BLaER1 treated with 17β-estradiol and CSF1 and Interleukin-3, amounts not matched to agents 10 nM and 100 nM (cell line): Measurements from ENCODE around the gene AMELX.

Experiments
- H3K27ac ChIP-seq, 11 experiments: shearing (Covaris generic); formaldehyde crosslinking; 2 replicates each; pipeline ENCODE4 v1.8.1; 2022
- H3K27me3 ChIP-seq, 11 experiments: shearing (Covaris generic); formaldehyde crosslinking; 2 replicates each; pipeline ENCODE4 v1.8.1; 2022
- H3K36me3 ChIP-seq, 11 experiments: shearing (Covaris generic); formaldehyde crosslinking; 2 replicates each; pipeline ENCODE4 v1.8.1; 2022
- H3K4me1 ChIP-seq, 10 experiments: shearing (Covaris generic); formaldehyde crosslinking; 2 replicates each; pipeline ENCODE4 v1.8.1; 2022
- H3K4me2 ChIP-seq, 11 experiments: shearing (Covaris generic); formaldehyde crosslinking; 2 replicates each; pipeline ENCODE4 v1.8.1; 2022
- H3K4me3 ChIP-seq, 10 experiments: shearing (Covaris generic); formaldehyde crosslinking; 2 replicates each; pipeline ENCODE4 v1.8.1; 2022
- H3K9ac ChIP-seq, 11 experiments: shearing (Covaris generic); formaldehyde crosslinking; 2 replicates each; pipeline ENCODE4 v1.8.1; 2022
- H3K9me3 ChIP-seq, 11 experiments: shearing (Covaris generic); formaldehyde crosslinking; replicated peaks in 1 of 11; 2 replicates each; pipeline ENCODE4 v1.8.1; 2022
- H4K20me1 ChIP-seq, 11 experiments: shearing (Covaris generic); formaldehyde crosslinking; 2 replicates each; pipeline ENCODE4 v1.8.1; 2022
- Cebpa-rat ChIP-seq, 11 experiments: shearing (Covaris generic); IDR thresholded peaks; 2 replicates each; pipeline ENCODE4 v1.8.1; 2022

The AMELX gene

GRCh38 chrX:11293113-11293512, at the start of gene AMELX:
Gene AMELX, plus strand, starts transcription at chrX:11293413. Its CDS starts 1,376 bp downstream, at chrX:11294789.
- no peak within 1 kb of the TSS for H3K4me3 ChIP-seq
- no peak for TF ChIP-seq Cebpa-rat (IDR thresholded peaks at IDR 0.05)
- H3K4me1 ChIP-seq: peaks cover 0 to 9% (median 0%) of the 10 kb centered on the region in 10 experiments; a peak in 1 of 20 replicates
- no peaks in the 10 kb centered on the region for H3K36me3 ChIP-seq
- H3K9me3 ChIP-seq: no peaks in the 10 kb centered on the region
- H3K4me2 ChIP-seq: no peak within 1 kb of the TSS
- no peak within 1 kb of the TSS for H3K27ac ChIP-seq
- peaks cover 96 to 100% (median 100%) of the 10 kb centered on the region in 11 experiments for H3K27me3 ChIP-seq
- no peak within 1 kb of the TSS for H3K9ac ChIP-seq
- peaks cover 0 to 7% (median 0%) of the 10 kb centered on the region in 11 experiments; a peak in 1 of 22 replicates for H4K20me1 ChIP-seq

DNA sequence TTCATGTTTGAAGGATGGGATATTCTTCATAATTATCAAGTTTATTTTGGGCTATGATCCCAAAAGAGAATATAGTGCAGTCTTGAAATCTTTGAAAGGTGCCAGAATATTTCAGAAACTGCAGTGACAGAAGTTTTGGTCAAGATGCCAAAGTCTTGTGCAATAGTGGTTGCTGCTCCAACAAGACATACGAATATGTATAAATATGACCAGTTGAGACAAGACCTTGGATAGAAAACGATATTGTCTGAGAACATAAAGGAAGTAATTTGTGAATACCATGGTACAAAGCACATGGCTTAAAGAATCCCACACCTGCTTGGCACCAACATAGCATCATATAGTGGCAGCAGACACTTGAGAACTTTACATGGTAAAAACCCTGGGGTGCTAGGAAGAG, 48.6 kb upstream of the AMELX start:
- no peaks in the 10 kb centered on the region for H3K4me1 ChIP-seq
- no peaks in the 10 kb centered on the region; a peak in 2 of 22 replicates for H4K20me1 ChIP-seq
- H3K27ac ChIP-seq: no peak overlapping the region
- H3K4me2 ChIP-seq: no peak overlapping the region
- no peak overlapping the region for H3K4me3 ChIP-seq
- 0 out of 22 replicates have a peak, but pooled peaks cover 0 to 3% (median 0%) of the 10 kb centered on the region in 11 experiments for H3K9me3 ChIP-seq
- no peak overlapping the region for H3K9ac ChIP-seq
- no peak for TF ChIP-seq Cebpa-rat (IDR thresholded peaks at IDR 0.05)
- H3K36me3 ChIP-seq: no peaks in the 10 kb centered on the region
- H3K27me3 ChIP-seq: peaks cover 86 to 98% (median 97%) of the 10 kb centered on the region in 11 experiments

GRCh38 chrX:11254417-11255109, 38.6 kb upstream of the AMELX start:
- H3K9me3 ChIP-seq: peaks cover 0 to 12% (median 3%) of the 10 kb centered on the region in 11 experiments; a peak in 9 of 22 replicates
- H3K9ac ChIP-seq: no peak overlapping the region
- peaks cover 81 to 97% (median 93%) of the 10 kb centered on the region in 11 experiments for H3K27me3 ChIP-seq
- H3K36me3 ChIP-seq: no peaks in the 10 kb centered on the region
- no peaks in the 10 kb centered on the region; a peak in 1 of 22 replicates for H4K20me1 ChIP-seq
- H3K27ac ChIP-seq: no peak overlapping the region
- H3K4me1 ChIP-seq: peaks cover 0 to 8% (median 0%) of the 10 kb centered on the region in 10 experiments; a peak in 3 of 20 replicates
- no peak overlapping the region for H3K4me3 ChIP-seq
- H3K4me2 ChIP-seq: peak overlapping the region in 2 of 11 experiments; percentile 9 to 31; a peak in 1 of 22 replicates
- TF ChIP-seq Cebpa-rat (IDR thresholded peaks at IDR 0.05): no peak

GRCh38 chrX:11257290-11257689, 35.9 kb upstream of the AMELX start:
- H3K27ac ChIP-seq: no peak overlapping the region
- H3K4me1 ChIP-seq: peaks cover 0 to 8% (median 0%) of the 10 kb centered on the region in 10 experiments; a peak in 3 of 20 replicates
- no peak overlapping the region for H3K4me2 ChIP-seq
- H3K27me3 ChIP-seq: peaks cover 88 to 97% (median 95%) of the 10 kb centered on the region in 11 experiments
- no peak overlapping the region for H3K9ac ChIP-seq
- H3K9me3 ChIP-seq: peaks cover 0 to 9% (median 3%) of the 10 kb centered on the region in 11 experiments; a peak in 8 of 22 replicates
- no peak for TF ChIP-seq Cebpa-rat (IDR thresholded peaks at IDR 0.05)
- H3K36me3 ChIP-seq: no peaks in the 10 kb centered on the region
- no peak overlapping the region for H3K4me3 ChIP-seq
- no peaks in the 10 kb centered on the region; a peak in 1 of 22 replicates for H4K20me1 ChIP-seq

DNA sequence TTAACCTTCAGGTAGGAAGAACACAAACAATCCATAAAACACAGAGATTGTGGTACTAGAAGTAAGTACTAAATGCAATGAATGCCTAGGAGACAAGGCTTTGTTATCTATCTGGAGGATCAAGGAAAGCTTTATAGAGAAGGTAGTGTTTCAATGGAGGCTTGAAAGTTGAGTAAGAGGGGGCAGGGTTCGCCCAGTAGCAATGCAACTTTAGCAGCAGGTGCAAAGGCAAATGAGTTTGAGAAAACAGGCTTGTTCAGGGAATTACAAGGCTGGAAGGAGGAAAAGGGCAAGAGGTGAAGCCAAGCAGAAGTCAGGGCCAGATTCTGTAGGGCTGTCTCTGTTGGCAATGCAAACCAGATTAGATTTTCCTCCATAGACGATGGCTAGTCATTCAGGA, 35.5 kb upstream of the AMELX start:
- Histone ChIP-seq H3K9me3 (peaks cover 0 to 9% (median 3%) of the 10 kb centered on the region in 11 experiments; a peak in 8 of 22 replicates), H3K4me3 (no peak overlapping the region), H3K4me1 (peaks cover 0 to 8% (median 0%) of the 10 kb centered on the region in 10 experiments; a peak in 3 of 20 replicates), H3K27ac (no peak overlapping the region), H4K20me1 (no peaks in the 10 kb centered on the region; a peak in 1 of 22 replicates), H3K9ac (no peak overlapping the region), H3K4me2 (no peak overlapping the region), H3K27me3 (peaks cover 88 to 97% (median 95%) of the 10 kb centered on the region in 11 experiments), H3K36me3 (no peaks in the 10 kb centered on the region)
- no peak for TF ChIP-seq Cebpa-rat (IDR thresholded peaks at IDR 0.05)

GRCh38 chrX:11259437-11259836, 33.8 kb upstream of the AMELX start:
- no peak overlapping the region for H3K4me2 ChIP-seq
- H4K20me1 ChIP-seq: peaks cover 0 to 7% (median 0%) of the 10 kb centered on the region in 11 experiments; a peak in 4 of 22 replicates
- no peak overlapping the region for H3K27ac ChIP-seq
- TF ChIP-seq Cebpa-rat (IDR thresholded peaks at IDR 0.05): no peak
- H3K4me1 ChIP-seq: peaks cover 0 to 23% (median 0%) of the 10 kb centered on the region in 10 experiments; a peak in 4 of 20 replicates
- H3K9ac ChIP-seq: no peak overlapping the region
- H3K9me3 ChIP-seq: peaks cover 0 to 9% (median 3%) of the 10 kb centered on the region in 11 experiments; a peak in 8 of 22 replicates
- no peak overlapping the region for H3K4me3 ChIP-seq
- no peaks in the 10 kb centered on the region for H3K36me3 ChIP-seq
- H3K27me3 ChIP-seq: peaks cover 89 to 97% (median 95%) of the 10 kb centered on the region in 11 experiments

- H3K4me3 ChIP-seq: no peak overlapping the region
- H3K27ac ChIP-seq: no peak overlapping the region
- peaks cover 0 to 9% (median 3%) of the 10 kb centered on the region in 11 experiments; a peak in 8 of 22 replicates for H3K9me3 ChIP-seq
- peaks cover 0 to 7% (median 0%) of the 10 kb centered on the region in 11 experiments; a peak in 4 of 22 replicates for H4K20me1 ChIP-seq
- peaks cover 0 to 28% (median 0%) of the 10 kb centered on the region in 10 experiments; a peak in 4 of 20 replicates for H3K4me1 ChIP-seq
- no peak for TF ChIP-seq Cebpa-rat (IDR thresholded peaks at IDR 0.05)
- no peaks in the 10 kb centered on the region for H3K36me3 ChIP-seq
- H3K4me2 ChIP-seq: no peak overlapping the region
- no peak overlapping the region for H3K9ac ChIP-seq
- peaks cover 96 to 100% (median 99%) of the 10 kb centered on the region in 11 experiments for H3K27me3 ChIP-seq
These were observed 32.0 kb upstream of the AMELX start for GRCh38 chrX:11261260-11261659.

DNA sequence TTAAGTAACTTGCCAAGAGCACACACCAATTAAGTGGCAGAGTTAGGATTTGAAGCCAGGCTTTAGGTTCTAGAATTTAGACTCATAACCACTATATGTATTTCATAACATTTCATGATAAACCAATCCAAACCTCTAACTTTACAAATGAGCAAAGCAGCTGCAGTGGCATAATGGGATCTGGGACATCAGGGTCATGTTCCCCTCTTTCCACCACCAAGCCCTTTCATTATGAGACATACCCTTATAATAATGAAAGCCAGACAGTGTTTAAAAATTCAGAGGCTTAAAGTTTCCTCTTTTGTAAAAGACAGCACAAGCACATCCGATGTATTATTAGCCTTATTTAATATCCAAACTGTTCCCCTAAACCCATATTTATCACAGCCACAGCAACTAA, 28.3 kb upstream of the AMELX start:
- H3K36me3 ChIP-seq: no peaks in the 10 kb centered on the region
- peaks cover 0 to 12% (median 0%) of the 10 kb centered on the region in 11 experiments; a peak in 4 of 22 replicates for H4K20me1 ChIP-seq

DNA sequence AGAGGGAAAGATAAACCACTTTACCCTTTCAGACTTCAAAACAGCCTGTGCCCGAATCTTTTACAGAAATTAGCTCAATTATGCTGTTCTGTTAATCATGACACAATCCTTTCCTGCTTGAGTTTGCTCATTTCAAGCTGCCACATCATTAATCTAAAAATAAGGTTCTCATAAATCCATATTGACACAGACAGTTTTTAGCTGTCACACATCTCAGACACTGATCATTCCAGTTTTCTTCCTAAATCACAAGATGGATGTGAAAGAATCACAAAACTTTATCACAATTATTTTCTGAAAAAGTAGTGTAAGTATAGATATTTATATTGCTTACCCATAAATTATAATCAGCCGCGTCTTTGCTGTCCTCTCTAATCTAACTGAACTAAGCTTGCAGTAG, 27.9 kb upstream of the AMELX start:
- Histone ChIP-seq H3K4me3 (no peak overlapping the region), H3K27me3 (peaks cover 85 to 100% (median 99%) of the 10 kb centered on the region in 11 experiments), H4K20me1 (peaks cover 0 to 12% (median 0%) of the 10 kb centered on the region in 11 experiments; a peak in 4 of 22 replicates), H3K36me3 (no peaks in the 10 kb centered on the region), H3K9ac (peak overlapping the region in 2 of 11 experiments; percentile 8 to 39; a peak in 2 of 22 replicates), H3K27ac (peak overlapping the region in 2 of 11 experiments; percentile 49 to 50; a peak in 4 of 22 replicates), H3K4me1 (peaks cover 0 to 28% (median 0%) of the 10 kb centered on the region in 10 experiments; a peak in 4 of 20 replicates), H3K9me3 (no peaks in the 10 kb centered on the region), H3K4me2 (peak overlapping the region in 2 of 11 experiments; percentile 15 to 20; a peak in 3 of 22 replicates)
- TF ChIP-seq Cebpa-rat (IDR thresholded peaks at IDR 0.05): no peak

More for the DNA sequence above, 28.3 kb upstream of the AMELX start:
- Histone ChIP-seq H3K4me3 (no peak overlapping the region), H3K27me3 (peaks cover 85 to 100% (median 99%) of the 10 kb centered on the region in 11 experiments), H3K9ac (peak overlapping the region in 2 of 11 experiments; percentile 8 to 39; a peak in 2 of 22 replicates), H3K4me2 (peak overlapping the region in 2 of 11 experiments; percentile 15 to 20; a peak in 3 of 22 replicates), H3K4me1 (peaks cover 0 to 28% (median 0%) of the 10 kb centered on the region in 10 experiments; a peak in 4 of 20 replicates), H3K27ac (peak overlapping the region in 2 of 11 experiments; percentile 49 to 50; a peak in 4 of 22 replicates), H3K9me3 (no peaks in the 10 kb centered on the region; a peak in 1 of 22 replicates)
- TF ChIP-seq Cebpa-rat (IDR thresholded peaks at IDR 0.05): no peak
